ENCODE measurements around the gene OR4K2.

OR4K2 gene

DNA sequence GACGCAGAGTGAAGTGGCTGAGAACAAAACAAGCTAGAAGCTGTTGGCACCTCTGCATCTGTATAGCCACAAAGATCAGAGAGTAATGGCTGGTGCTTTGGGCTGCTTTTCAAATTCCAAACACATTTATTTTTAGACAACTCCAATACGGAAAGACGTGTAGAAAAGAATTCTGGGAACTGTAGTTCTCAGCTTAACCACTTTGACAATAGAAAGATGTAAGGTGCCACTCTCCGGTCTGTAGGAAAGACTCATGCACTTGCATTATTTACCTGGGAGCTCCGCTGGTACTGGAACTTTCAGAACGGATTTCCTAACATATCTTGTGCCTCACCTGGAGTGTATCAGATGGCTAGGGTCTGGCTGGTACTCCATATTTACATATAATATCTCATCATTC, 1.8 kb upstream of the OR4K2 start:
- DNase-seq (ENCODE audit: low read depth), result no peak
- TF ChIP-seq, protein P1, sequence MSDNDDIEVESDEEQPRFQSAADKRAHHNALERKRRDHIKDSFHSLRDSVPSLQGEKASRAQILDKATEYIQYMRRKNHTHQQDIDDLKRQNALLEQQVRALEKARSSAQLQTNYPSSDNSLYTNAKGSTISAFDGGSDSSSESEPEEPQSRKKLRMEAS (IDR thresholded peaks at IDR 0.05; ENCODE audit: low read depth, low read length), result no peak
- TF ChIP-seq MYC (IDR thresholded peaks at IDR 0.05; ENCODE audit: low read depth, low read length) (no peak), POLR2A (IDR thresholded peaks at IDR 0.05; ENCODE audit: extremely low read depth, insufficient read length) (no peak)
- TF ChIP-seq, protein P2, sequence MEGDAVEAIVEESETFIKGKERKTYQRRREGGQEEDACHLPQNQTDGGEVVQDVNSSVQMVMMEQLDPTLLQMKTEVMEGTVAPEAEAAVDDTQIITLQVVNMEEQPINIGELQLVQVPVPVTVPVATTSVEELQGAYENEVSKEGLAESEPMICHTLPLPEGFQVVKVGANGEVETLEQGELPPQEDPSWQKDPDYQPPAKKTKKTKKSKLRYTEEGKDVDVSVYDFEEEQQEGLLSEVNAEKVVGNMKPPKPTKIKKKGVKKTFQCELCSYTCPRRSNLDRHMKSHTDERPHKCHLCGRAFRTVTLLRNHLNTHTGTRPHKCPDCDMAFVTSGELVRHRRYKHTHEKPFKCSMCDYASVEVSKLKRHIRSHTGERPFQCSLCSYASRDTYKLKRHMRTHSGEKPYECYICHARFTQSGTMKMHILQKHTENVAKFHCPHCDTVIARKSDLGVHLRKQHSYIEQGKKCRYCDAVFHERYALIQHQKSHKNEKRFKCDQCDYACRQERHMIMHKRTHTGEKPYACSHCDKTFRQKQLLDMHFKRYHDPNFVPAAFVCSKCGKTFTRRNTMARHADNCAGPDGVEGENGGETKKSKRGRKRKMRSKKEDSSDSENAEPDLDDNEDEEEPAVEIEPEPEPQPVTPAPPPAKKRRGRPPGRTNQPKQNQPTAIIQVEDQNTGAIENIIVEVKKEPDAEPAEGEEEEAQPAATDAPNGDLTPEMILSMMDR (IDR thresholded peaks at IDR 0.05; ENCODE audit: low read depth, low read length), result no peak
- no peak overlapping the region for H3K4me3 ChIP-seq (ENCODE audit: low read depth, low read length)

DNA sequence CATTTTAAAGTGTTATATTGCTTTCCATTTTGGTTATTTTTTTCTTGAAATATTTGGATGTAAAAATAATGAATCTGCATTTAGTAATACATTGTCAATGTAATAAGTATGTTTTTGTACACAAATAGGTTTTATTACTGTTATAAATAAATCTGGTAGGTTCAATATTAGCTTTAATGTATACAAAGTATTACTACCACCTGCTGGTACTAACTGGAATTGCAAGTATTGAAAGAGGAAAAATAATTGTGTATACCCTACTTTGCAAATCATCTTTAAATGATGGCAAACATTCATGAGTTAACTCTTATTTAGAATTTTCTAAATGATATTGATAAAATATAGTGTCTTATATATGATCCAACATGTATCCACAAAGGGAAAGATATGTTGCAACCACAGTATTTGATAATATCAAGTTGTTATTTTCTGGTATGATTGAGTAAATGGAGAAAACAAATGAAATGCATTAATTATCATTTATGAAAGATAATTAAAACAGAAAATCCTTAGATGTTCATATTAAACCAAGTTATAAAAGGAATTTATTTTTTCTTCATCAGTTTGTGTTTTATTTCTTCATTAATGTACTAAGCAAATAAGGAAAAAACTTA, 3.2 kb downstream of the OR4K2 start:
- H3K4me3 ChIP-seq (ENCODE audit: low read depth, low read length), result no peak overlapping the region
- DNase-seq (ENCODE audit: low read depth), result peak; percentile 7
- TF ChIP-seq, protein P2 (IDR thresholded peaks at IDR 0.05; ENCODE audit: low read depth, low read length), result peak; percentile 28
- TF ChIP-seq, protein P1 (IDR thresholded peaks at IDR 0.05; ENCODE audit: low read depth, low read length), result no peak

DNA sequence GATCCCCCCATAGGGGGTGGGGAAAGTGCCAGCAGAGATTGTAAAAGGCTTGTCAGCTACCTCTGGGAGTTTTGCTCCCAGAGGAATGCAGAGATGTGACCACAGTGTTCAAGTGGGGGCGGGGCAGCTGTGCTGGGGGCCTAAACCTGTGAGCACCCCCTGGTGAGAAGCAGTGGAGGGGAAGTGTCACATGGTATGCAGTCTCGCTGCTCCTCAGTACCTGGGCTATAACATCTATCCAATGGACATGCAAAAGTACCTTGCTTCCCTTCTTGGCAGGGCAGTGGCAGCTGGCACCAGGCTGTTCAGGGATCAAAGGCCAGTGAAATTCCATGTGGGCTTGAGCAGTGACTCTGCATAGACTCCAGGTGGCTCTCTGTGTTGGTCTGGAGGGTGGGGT, 20.3 kb downstream of the OR4K2 start:
- no peak for TF ChIP-seq MYC (IDR thresholded peaks at IDR 0.05; ENCODE audit: low read depth, low read length)
- TF ChIP-seq POLR2A (IDR thresholded peaks at IDR 0.05; ENCODE audit: extremely low read depth, insufficient read length), result no peak
- TF ChIP-seq, protein P1 (IDR thresholded peaks at IDR 0.05; ENCODE audit: low read depth, low read length), result no peak
- TF ChIP-seq, protein P2 (IDR thresholded peaks at IDR 0.05; ENCODE audit: low read depth, low read length), result no peak
- no peak overlapping the region for H3K4me3 ChIP-seq (ENCODE audit: low read depth, low read length)
- DNase-seq (ENCODE audit: low read depth), result no peak

DNA sequence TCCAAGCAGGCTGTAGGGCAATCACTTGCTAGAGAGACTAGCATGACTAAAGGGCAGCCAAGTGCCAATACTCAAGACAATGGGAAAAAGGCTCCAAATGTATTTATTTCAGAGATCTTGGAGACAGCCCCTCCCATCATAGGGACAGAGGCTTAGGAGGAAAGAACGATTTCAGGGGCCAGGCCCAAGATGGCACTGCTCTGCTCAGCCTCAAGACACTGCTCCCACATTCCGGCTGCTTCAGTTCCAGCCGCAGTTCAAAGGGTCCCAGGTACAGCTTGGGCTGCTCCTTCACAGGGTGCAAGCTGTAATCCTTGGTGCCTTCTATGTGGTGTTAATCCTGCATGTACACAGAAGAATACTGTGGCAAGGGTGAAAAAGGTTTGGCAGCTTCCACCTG, 26.1 kb downstream of the OR4K2 start:
- TF ChIP-seq, protein P2 (IDR thresholded peaks at IDR 0.05; ENCODE audit: low read depth, low read length), result no peak
- no peak for TF ChIP-seq POLR2A (IDR thresholded peaks at IDR 0.05; ENCODE audit: extremely low read depth, insufficient read length)
- TF ChIP-seq, protein P1 (IDR thresholded peaks at IDR 0.05; ENCODE audit: low read depth, low read length), result no peak
- no peak for TF ChIP-seq MYC (IDR thresholded peaks at IDR 0.05; ENCODE audit: low read depth, low read length)
- no peak overlapping the region for H3K4me3 ChIP-seq (ENCODE audit: low read depth, low read length)
- no peak for DNase-seq (ENCODE audit: low read depth)

DNA sequence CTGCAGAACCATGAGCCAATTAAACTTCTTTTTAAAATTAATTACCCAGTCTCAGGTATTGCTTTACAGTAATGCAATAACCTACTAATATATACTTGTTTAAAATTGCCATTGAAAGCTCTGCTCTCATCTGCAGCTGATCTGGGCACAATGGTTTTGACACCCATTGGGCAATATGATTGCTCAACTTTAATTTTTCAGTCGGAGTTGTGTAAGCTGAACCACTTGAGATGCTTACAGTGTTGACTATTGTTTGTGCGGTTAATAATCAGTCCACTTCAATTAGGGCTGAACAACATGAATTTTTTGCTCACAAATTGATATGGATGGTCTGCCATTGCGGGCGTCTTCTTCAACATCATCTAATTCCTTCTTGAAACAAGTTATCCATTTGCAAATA, 27.5 kb downstream of the OR4K2 start:
- TF ChIP-seq POLR2A (IDR thresholded peaks at IDR 0.05; ENCODE audit: extremely low read depth, insufficient read length), result no peak
- TF ChIP-seq, protein P2 (IDR thresholded peaks at IDR 0.05; ENCODE audit: low read depth, low read length), result no peak
- no peak for TF ChIP-seq MYC (IDR thresholded peaks at IDR 0.05; ENCODE audit: low read depth, low read length)
- peak; percentile 45 for DNase-seq (ENCODE audit: low read depth)
- no peak overlapping the region for H3K4me3 ChIP-seq (ENCODE audit: low read depth, low read length)

DNA sequence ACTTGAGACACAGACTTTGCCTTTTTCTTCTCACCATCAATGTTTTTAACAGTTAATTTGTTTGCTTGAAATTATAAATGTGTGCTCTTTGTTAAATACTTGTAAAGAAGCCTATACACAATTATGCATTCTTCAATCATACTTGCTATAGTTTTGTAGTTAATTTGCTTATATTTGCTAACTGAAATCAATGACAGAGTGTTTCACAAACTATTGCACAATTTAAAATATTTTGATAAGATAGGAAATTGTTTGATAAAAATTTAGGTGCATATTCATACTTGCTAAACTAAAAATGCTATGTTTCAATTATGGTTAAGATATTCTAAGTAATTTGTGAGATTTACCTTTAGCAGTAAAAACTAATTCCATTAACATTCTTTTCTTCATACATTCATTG, 31.7 kb downstream of the OR4K2 start:
- TF ChIP-seq, protein P2 (IDR thresholded peaks at IDR 0.05; ENCODE audit: low read depth, low read length), result no peak
- TF ChIP-seq MYC (IDR thresholded peaks at IDR 0.05; ENCODE audit: low read depth, low read length) (no peak), POLR2A (IDR thresholded peaks at IDR 0.05; ENCODE audit: extremely low read depth, insufficient read length) (no peak)
- TF ChIP-seq, protein P1 (IDR thresholded peaks at IDR 0.05; ENCODE audit: low read depth, low read length), result no peak
- no peak overlapping the region for H3K4me3 ChIP-seq (ENCODE audit: low read depth, low read length)
- DNase-seq (ENCODE audit: low read depth), result no peak

All from NB4 (cell line).